Fibroblast of skin of left biceps (primary cell): ENCODE measurements around the gene NME9.

Experiments used
- DNase-seq, 2 experiments: peaks; one replicate each; pipeline ENCODE4 v3.0.0-alpha.2; 2013; ENCODE audit warnings: low read depth in 2 of 2

NME9 gene

DNA sequence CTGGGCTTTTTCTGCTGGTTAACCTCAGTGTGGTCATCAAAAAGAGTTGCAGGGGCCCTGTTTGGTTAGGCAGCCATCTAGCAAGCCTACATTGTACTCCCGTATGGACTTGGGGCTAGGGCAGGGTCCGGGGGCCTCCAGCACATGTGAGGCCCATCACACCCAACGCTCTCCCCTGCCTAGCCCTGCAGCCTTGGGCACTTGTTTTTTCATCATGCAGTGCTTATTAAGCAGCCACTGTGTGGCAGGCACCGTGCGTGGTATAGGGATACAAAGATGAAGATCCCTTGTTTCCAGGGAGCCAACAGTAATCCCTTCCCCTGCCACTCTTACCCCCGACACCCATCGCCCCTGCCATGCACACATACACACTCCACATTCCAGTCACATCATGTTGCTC, 32.9 kb upstream of the NME9 start:
- DNase-seq = no peak

DNA sequence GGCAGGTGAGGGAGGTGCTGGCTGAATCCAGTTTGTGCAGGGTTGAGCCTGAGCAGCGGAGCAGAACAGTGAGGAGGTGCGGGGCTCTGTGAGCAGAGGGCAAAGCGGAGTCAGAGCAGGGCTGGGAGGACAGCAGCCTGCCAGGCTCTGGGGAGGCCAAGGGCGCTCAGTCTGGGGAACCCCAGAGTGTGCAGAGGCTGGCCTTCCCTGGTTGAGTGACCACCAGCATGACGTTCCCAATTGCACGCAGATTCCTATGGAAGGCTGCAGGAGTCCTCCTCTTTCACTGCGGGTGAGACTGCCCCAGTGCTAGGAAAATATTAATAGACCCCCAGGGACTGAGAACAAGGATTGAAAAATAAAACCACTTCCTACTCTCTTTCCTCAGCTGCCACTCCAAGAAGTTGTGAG, 31.9 kb upstream of the NME9 start:
- DNase-seq = no peak

GRCh38 chr3:138360869-138361525, 31.3 kb upstream of the NME9 start:
- DNase-seq = no peak

DNA sequence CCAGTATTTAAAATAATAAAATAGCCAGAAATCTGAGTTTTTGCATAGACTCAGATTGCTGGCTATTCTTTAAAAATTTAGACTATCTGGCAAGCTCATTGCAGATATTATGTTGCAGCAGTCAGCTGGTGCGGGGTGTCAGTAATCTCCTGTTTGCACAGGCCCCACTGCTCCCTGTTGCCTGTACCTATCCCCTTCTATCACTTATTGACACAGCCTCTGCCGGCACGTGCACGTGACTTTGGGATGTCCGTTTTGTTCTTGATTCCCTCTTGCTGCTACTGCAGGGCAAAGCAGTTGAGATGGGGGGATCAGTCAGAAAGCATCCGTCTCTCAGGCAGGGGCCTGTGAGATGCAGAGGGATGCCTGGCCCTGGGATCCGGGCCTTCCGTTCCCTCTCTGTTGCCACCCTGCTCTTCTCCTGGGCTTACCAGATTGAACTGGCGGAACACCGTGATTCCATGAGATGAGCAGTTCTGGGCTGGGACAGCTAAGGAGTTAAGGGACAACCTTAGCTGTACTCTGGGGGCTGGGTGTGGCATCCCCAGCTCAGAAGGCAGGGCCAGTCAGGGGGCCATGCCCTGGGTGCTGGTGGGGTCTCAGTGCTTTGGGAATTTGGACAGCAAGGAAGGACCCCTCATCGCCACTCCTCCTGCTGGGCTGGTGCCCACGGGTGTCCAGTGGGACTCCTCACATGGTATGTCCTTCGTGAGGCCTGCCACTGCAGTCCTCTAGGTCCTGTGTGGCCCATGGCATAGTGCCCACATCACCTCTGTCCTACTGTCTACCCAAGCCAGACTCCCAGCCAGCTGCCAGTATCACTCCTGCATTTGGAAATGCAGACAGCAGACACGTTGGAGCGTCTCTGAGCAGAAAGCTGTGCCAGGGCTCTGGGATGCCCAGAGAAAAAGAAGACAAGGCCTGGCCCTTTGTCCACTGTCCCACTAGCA, 30.5 kb upstream of the NME9 start:
- no peak for DNase-seq

DNA sequence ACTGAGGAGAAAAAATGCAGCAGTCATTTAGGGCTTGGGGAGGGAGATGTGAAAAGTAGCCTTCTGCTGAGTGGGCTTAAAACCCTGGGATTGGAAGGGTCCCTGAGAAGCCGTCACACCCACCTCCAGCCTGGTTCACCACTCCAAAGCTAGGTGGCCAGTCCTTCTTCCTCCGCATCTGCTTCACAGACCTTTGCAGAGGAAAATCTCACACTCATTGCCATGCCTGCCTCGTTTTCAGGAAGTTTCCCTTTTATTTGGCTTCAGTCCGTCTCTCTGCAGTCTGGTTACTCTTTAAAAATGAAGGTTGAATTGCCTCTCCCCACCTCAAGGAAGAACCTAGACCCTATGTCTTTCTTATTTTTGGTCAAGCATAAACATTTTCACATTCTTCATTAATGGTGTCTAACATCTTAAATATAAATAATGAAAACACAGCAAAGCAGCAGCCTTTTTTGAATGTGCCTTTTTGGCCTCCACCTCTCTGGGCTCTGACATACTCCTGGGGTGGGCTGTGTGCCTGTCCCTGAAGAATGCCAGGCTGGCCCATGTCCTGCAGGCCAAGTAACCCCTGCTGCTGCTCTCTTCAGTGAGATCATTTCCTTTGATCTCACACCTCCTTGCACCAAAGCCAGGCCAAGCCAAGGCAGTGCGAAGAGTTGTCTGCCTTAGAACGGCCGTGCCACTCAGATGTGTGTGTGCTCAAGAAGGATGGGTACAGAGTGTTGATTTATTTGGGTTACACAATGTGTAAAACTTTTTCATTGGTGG, 29.7 kb upstream of the NME9 start:
- DNase-seq = no peak

- no peak for DNase-seq
Measured at GRCh38 chr3:138356730-138357405, 27.2 kb upstream of the NME9 start.

DNA sequence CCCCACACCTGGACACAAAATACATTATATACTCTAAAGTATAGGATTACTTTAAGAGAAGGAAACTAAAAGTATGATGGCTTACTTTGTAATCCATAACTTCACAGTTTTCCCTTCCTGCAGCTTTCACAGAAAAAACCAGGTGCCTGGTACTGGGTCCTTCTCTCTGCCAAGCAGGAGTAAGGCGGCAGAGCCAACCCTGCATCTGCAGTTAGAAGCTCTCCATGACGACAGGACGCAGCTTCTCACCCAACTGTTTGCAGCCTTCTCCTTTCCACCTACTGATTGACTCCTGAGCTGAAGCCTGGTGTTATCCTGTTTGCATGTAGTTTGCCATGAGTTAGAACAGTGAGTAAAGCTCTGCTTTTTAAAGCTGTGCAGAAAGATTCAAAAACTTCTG, 25.4 kb upstream of the NME9 start:
- DNase-seq = no peak

- no peak for DNase-seq
Measured at GRCh38 chr3:138354376-138354775, 24.7 kb upstream of the NME9 start.

- no peak for DNase-seq
Measured at GRCh38 chr3:138351916-138352550, 22.4 kb upstream of the NME9 start.

DNA sequence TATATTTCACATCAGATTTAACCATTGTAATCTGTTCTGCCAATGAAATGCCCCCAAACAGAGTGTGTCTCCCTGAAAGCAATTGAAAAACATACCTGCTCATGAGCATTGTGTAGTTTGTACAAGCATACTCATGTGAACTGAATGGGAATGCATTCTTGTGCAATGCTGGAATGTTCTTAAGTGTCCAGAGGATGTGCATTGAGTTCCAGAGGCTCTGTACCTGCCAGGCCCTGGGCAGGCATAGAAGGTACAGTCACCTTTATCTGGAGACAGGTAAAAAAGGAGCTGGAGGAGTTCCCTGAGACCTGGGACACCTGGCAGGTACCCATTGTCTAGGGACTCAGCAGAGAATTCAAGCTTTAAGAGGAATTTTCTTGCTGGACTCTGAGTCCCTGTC, 21.5 kb upstream of the NME9 start:
- DNase-seq = no peak

DNA sequence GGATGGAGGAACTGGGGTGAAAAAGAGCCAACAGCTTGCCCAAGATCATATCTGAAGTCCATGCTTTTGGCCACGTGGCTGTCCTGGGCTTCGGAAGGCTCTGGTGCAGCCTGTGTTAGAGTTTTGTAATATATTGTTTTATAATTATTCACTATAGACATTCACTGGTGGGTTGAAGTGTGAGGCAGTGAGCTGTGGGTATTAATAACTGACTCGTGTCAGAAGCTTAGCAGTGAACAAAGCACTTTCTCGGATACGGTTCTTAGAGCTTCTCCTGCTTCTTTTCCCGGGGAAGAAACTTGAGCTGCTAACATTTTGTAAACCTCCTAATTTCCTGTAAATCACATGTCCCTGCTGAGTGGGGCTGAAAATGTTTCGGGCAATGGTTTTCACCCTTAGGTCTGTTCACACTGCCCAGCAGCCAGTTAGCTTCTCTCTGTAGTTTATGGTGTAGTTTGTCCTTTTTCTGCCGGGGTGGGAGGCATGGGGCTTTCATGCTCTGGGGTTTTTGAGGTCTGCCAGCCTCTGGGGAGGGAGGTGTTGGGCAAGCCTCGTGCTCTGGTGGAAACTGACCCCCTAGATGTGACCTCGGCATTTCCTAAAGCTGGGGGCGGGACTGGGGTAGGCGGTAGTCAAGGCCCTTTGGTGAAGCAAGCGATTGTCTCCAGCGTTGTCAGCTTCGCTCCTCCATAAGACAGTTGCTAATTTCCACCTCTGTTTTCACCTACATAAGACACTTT, 20.4 kb upstream of the NME9 start:
- DNase-seq = no peak

- no peak for DNase-seq
Measured at GRCh38 chr3:138348754-138349739, 19.4 kb upstream of the NME9 start.

DNA sequence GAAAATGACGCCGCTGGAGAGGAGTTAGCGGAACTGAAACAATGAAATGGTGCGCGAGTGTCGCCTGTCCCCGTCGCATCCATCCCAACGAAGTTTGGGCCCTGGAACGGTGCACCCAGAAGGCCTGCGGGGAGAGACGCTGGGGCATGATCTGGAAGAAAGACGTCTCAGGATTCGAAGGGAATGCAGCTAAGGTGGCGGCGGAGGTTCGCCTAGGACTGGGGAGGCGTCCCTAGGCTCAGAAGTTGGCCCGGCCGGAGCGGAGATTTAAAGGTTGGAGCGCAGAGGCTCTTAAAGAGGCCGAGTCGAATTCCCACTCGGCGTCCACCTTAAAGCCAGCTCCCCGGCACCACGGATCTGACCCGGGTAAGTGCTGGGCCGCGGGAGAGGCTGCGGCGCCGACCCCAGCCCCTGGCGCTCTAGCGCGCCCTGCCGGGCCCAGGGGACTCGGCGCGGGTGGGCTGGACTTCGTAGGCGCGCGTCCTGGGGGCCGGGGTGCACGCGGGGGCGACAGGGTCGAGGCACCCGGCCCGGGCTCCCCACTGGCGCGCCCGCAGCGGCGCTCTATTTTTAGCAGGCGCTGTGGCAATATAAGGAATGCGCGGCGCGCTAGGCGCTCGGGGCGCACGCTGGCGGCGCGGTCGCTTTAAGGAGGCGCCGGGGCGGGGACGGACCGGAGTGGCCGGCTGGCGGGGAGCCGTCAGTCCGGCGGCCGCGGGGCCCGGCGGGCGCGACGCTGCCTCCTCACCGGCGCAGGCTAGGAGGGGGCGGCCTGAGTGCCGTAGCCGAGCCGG, 18.5 kb upstream of the NME9 start, which contains the start of gene MRAS:
Gene MRAS (plus strand): TSS at position 620 of the 794 bp plus-strand sequence. CDS start 24,305 bp downstream, outside the sequence.
- peak; percentile 33 to 41 for DNase-seq

GRCh38 chr3:138344754-138345153, 15.1 kb upstream of the NME9 start:
- DNase-seq = no peak

DNA sequence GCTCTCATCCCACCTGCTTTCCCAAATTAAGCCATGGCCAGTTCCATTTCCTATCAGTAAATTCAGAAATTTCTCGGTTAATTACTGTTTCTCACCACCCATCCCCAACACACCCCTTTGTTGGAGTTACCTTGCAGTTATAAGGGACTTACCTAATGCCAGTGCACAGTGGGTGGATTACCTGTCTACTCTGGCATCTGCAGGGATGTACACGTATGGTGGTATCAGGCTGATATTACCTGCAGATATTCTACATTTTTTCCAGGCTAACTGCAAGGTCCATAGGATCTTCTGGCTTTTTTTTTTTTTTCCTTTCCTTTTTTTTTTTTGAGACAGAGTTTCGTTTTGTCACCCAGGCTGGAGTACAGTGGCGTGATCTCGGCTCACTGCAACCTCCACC, 10.9 kb upstream of the NME9 start:
- no peak for DNase-seq

DNA sequence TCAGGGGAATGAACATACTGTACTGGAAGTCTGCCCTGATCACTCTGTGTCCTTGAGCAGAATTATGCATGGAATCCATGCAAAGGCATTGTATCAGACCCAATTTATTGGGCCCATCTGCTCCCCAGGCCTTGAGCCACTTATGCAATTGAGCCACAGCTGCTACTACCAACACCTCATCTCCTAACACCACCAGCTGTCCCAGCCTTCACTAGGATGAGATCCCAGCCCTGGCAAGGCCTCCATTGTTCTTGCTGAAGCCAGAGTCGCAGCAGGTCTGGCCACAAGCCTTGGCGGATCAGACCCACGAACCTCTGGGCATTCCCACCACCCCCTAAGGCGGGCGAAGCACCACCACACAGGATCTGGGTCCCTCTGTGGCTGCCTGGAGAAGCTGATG, 9.2 kb upstream of the NME9 start:
- DNase-seq = no peak

- DNase-seq = no peak
Measured at GRCh38 chr3:138338244-138338643, 8.6 kb upstream of the NME9 start.

- DNase-seq = no peak
Measured at GRCh38 chr3:138336454-138336999, 6.9 kb upstream of the NME9 start.
